H1 (cell line): ENCODE data around the gene SCCPDH. TPM values are rescaled to one million over a fixed set of nuclear protein-coding genes. Genes with fewer than 3 reads are reported as not detected.

Experiments used
- CTCF ChIA-PET: fragments of 300-600 bp; sonication (Branson Sonifier 250); formaldehyde crosslinking; loops from one replicate; lab custom pipeline; 2021; ENCODE audit not compliant: partially characterized antibody; lab: Charles Lee
- POLR2A ChIA-PET: fragments of 300-600 bp; sonication (Branson Sonifier 250); formaldehyde crosslinking; loops from one replicate; lab custom pipeline; 2021; ENCODE audit warnings: inconsistent platforms; ENCODE audit not compliant: partially characterized antibody; lab: Charles Lee
- DNase-seq, 2 experiments: peaks; one replicate each; pipeline versions ENCODE4 v3.0.0 to v3.0.0-alpha.2; 2010 to 2022; ENCODE audit warnings: low spot score in 2 of 2, low read depth in 1 of 2, mixed read lengths in 1 of 2
- FAIRE-seq: peaks from 2 replicates; lab custom pipeline; 2011; peaks lifted over from hg19 to GRCh38; lab: Jason Lieb, UNC
- H2AFZ ChIP-seq: 2 replicates; pipeline ENCODE4 v1.8.1; 2012; ENCODE audit warnings: low read length, inconsistent platforms
- H2AK5ac ChIP-seq: 2 replicates; pipeline ENCODE4 v1.6.1; 2013; ENCODE audit warnings: low read depth, low read length
- H2BK120ac ChIP-seq: replicated peaks from 2 replicates; pipeline ENCODE3; 2013; ENCODE audit warnings: low read depth, low read length, inconsistent platforms
- H2BK12ac ChIP-seq: 2 replicates; pipeline ENCODE4 v1.6.1; 2013; ENCODE audit warnings: low read depth, low read length
- H2BK15ac ChIP-seq: 2 replicates; pipeline ENCODE4 v1.6.1; 2013; ENCODE audit warnings: low read length
- H2BK20ac ChIP-seq: 2 replicates; pipeline ENCODE4 v1.6.1; 2013; ENCODE audit warnings: low read length
- H2BK5ac ChIP-seq: 2 replicates; pipeline ENCODE4 v1.6.1; 2013; ENCODE audit warnings: low read depth, low read length
- H3K14ac ChIP-seq: 2 replicates; pipeline ENCODE4 v1.6.1; 2013; ENCODE audit warnings: inconsistent platforms; ENCODE audit not compliant: insufficient read length
- H3K18ac ChIP-seq: 2 replicates; pipeline ENCODE4 v1.6.1; 2013; ENCODE audit warnings: low read length; ENCODE audit errors: extremely low read depth
- H3K23ac ChIP-seq: 2 replicates; pipeline ENCODE4 v1.6.1; 2013; ENCODE audit warnings: inconsistent platforms; ENCODE audit not compliant: insufficient read length
- H3K23me2 ChIP-seq: 2 replicates; pipeline ENCODE4 v1.6.1; 2013; ENCODE audit warnings: low read depth, low read length
- H3K27ac ChIP-seq: 2 replicates; pipeline ENCODE4 v1.6.1; 2011; ENCODE audit warnings: low read depth, low read length, inconsistent platforms
- H3K27me3 ChIP-seq, 4 experiments: replicated peaks in 1 of 4; 1 replicate in 1 of 4; 2 replicates in 3 of 4; pipeline versions ENCODE4 v1.6.1 to v1.8.1; 2011 to 2013; ENCODE audit warnings: low read length in 3 of 4, mild to moderate bottlenecking in 3 of 4, inconsistent platforms in 2 of 4, mixed read lengths in 2 of 4, moderate library complexity in 1 of 4; ENCODE audit not compliant: control insufficient read depth in 3 of 4, insufficient read depth in 3 of 4; ENCODE audit errors: extremely low read depth in 1 of 4
- H3K36me3 ChIP-seq, 4 experiments: 2 replicates each; pipeline versions ENCODE4 v1.6.1 to v1.8.1; 2011 to 2013; ENCODE audit warnings: mild to moderate bottlenecking in 4 of 4, low read length in 3 of 4, moderate library complexity in 2 of 4, control low read depth in 1 of 4, inconsistent platforms in 1 of 4; ENCODE audit not compliant: insufficient read depth in 4 of 4, control insufficient read depth in 2 of 4
- H3K4ac ChIP-seq: replicated peaks from 2 replicates; pipeline ENCODE3; 2013; ENCODE audit warnings: low read length, low read depth, mixed read lengths, inconsistent platforms; ENCODE audit not compliant: insufficient read length
- H3K4me1 ChIP-seq, 4 experiments: replicated peaks in 1 of 4; 1 replicate in 1 of 4; 2 replicates in 3 of 4; pipeline versions ENCODE4 v1.6.1 to v1.8.1; 2011 to 2013; ENCODE audit warnings: low read length in 3 of 4, inconsistent platforms in 2 of 4, mixed read lengths in 1 of 4; ENCODE audit not compliant: insufficient read depth in 4 of 4, control insufficient read depth in 3 of 4
- H3K4me2 ChIP-seq, 2 experiments: 2 replicates each; pipeline versions ENCODE4 v1.6.1 to v1.8.1; 2011 to 2013; ENCODE audit warnings: low read depth in 2 of 2, low read length in 2 of 2, control low read depth in 1 of 2, inconsistent platforms in 1 of 2, mild to moderate bottlenecking in 1 of 2; ENCODE audit not compliant: insufficient read depth in 1 of 2
- H3K4me3 ChIP-seq, 4 experiments: fragments of 200-600, 300-600 bp in 1 of 4; sonication (generic), shearing (Covaris generic), sonication (Bioruptor Twin) in 1 of 4; 2 replicates each; pipeline versions ENCODE4 v1.5.1 to v1.8.1; 2011 to 2016; ENCODE audit warnings: low read length in 4 of 4, low read depth in 3 of 4, control low read depth in 2 of 4, inconsistent platforms in 2 of 4, mild to moderate bottlenecking in 2 of 4, mixed read lengths in 1 of 4, moderate library complexity in 1 of 4; ENCODE audit not compliant: insufficient read depth in 2 of 4; ENCODE audit errors: extremely low read depth in 1 of 4
- H3K56ac ChIP-seq: replicated peaks from 2 replicates; pipeline ENCODE3; 2013; ENCODE audit warnings: low read depth, mild to moderate bottlenecking, mixed read lengths, low read length, inconsistent platforms; ENCODE audit not compliant: insufficient read length
- H3K79me1 ChIP-seq: 2 replicates; pipeline ENCODE4 v1.6.1; 2013; ENCODE audit warnings: low read depth, low read length, control low read depth
- H3K79me2 ChIP-seq, 2 experiments: 2 replicates each; pipeline versions ENCODE4 v1.6.1 to v1.8.1; 2012 to 2013; ENCODE audit warnings: low read length in 2 of 2, mild to moderate bottlenecking in 2 of 2, inconsistent platforms in 1 of 2; ENCODE audit not compliant: insufficient read depth in 2 of 2, control insufficient read depth in 1 of 2
- H3K9ac ChIP-seq, 4 experiments: replicated peaks in 1 of 4; 1 replicate in 1 of 4; 2 replicates in 3 of 4; pipeline versions ENCODE4 v1.6.1 to v1.8.1; 2011 to 2013; ENCODE audit warnings: low read depth in 3 of 4, low read length in 3 of 4, control low read depth in 2 of 4, mild to moderate bottlenecking in 2 of 4, moderate library complexity in 2 of 4, inconsistent platforms in 1 of 4; ENCODE audit errors: extremely low read depth in 1 of 4
- H3K9me3 ChIP-seq, 2 experiments: 2 replicates each; pipeline versions ENCODE4 v1.6.1 to v1.8.1; 2012 to 2013; ENCODE audit warnings: mild to moderate bottlenecking in 2 of 2, moderate library complexity in 2 of 2, control low read depth in 1 of 2, inconsistent platforms in 1 of 2, low read depth in 1 of 2, low read length in 1 of 2, mixed read lengths in 1 of 2; ENCODE audit not compliant: insufficient read depth in 2 of 2
- H4K20me1 ChIP-seq, 2 experiments: replicated peaks in 1 of 2; 2 replicates each; pipeline versions ENCODE3 to v1.8.1; 2011 to 2013; ENCODE audit warnings: inconsistent platforms in 2 of 2, low read length in 2 of 2, mild to moderate bottlenecking in 1 of 2; ENCODE audit not compliant: insufficient read depth in 2 of 2, control insufficient read depth in 1 of 2
- H4K5ac ChIP-seq: 2 replicates; pipeline ENCODE4 v1.6.1; 2013; ENCODE audit warnings: low read length, low read depth, mixed read lengths, inconsistent platforms; ENCODE audit not compliant: insufficient read length
- H4K8ac ChIP-seq: 2 replicates; pipeline ENCODE4 v1.8.0; 2013; ENCODE audit warnings: mild to moderate bottlenecking, moderate library complexity, low read length, inconsistent platforms; ENCODE audit not compliant: insufficient read depth; ENCODE audit errors: extremely low read depth
- H4K91ac ChIP-seq: replicated peaks from 2 replicates; pipeline ENCODE3; 2013; ENCODE audit warnings: low read length, mixed read lengths, inconsistent platforms; ENCODE audit not compliant: insufficient read length
- CHD2 ChIP-seq: IDR thresholded peaks from 2 replicates; pipeline ENCODE4 v1.6.1; 2012; ENCODE audit warnings: low read length, improper control_type of control experiment
- HDAC2 ChIP-seq, 2 experiments: fragments of 300-600 bp in 1 of 2; sonication (generic) in 1 of 2; IDR thresholded peaks; 2 replicates each; pipeline ENCODE4 v1.6.1; 2011 to 2012; ENCODE audit warnings: low read depth in 2 of 2, low read length in 2 of 2, mild to moderate bottlenecking in 2 of 2, moderate library complexity in 2 of 2, borderline replicate concordance in 1 of 2, inconsistent platforms in 1 of 2
- RNF2 ChIP-seq: fragments of 200-900, 300-1000 bp; sonication (generic); IDR thresholded peaks from 2 replicates; pipeline ENCODE4 v1.7.1; 2016; ENCODE audit warnings: borderline replicate concordance, low read depth, mild to moderate bottlenecking, antibody characterized with exemption, low read length; ENCODE audit not compliant: poor library complexity, severe bottlenecking; ENCODE audit errors: missing control alignments
- ZNF274 ChIP-seq: IDR thresholded peaks from 2 replicates; pipeline ENCODE4 v1.7.0; 2012; ENCODE audit warnings: low read length, borderline replicate concordance; ENCODE audit errors: extremely low read depth
- WGBS, 2 experiments: shearing (Covaris generic) in 1 of 2; methylation state at CpG; one replicate each; pipeline versions ENCODE4 v1.1.6 to v1.1.7; 2013 to 2015; ENCODE audit warnings: low lambda C conversion rate in 2 of 2, mixed read lengths in 2 of 2, inconsistent platforms in 1 of 2, low coverage in 1 of 2, missing lambda C conversion rate in 1 of 2; ENCODE audit not compliant: insufficient replicate concordance in 2 of 2, insufficient coverage in 1 of 2, insufficient read length in 1 of 2; ENCODE audit errors: extremely low coverage in 1 of 2, missing lambda C conversion rate in 1 of 2; 5-methylcytosine and 5-hydroxymethylcytosine counted together
- polyA plus RNA-seq, 7 experiments: library from polyadenylated mRNA; depleted of rRNA in 3 of 7; stranded (reverse) in 5 of 7; unstranded in 2 of 7; fragments of >200 nt in 5 of 7; fragments of 200-250 nt in 2 of 7; gene quantifications; 1 replicate in 5 of 7; 2 replicates in 1 of 7; 4 replicates in 1 of 7; pipeline versions ENCODE4 v1.2.1 to v1.2.3, GENCODE V29; 2011 to 2013; ENCODE audit warnings: missing spikeins in 2 of 7, mixed read lengths in 2 of 7
- total RNA-seq: library from RNA; stranded (reverse); fragmentation: NEBNext Ultra II Directional; extraction: Animal tissue kit (Norgen Biotek cat#: 25700); gene quantifications from 2 replicates; pipeline ENCODE4 v1.2.1, GENCODE V29; 2021

The SCCPDH gene
- total and polyA plus RNA-seq, 2 of the 8 experiments (the other 6 are each of a cell fraction or from before 2014, with no cell fraction given) = 9.5 to 17.0 TPM

- Histone ChIP-seq H3K23ac (no peak overlapping the region), H3K18ac (no peak overlapping the region), H4K20me1 (no peaks in the 10 kb centered on the region), H3K4me3 (no peak overlapping the region), H3K23me2 (no peaks in the 10 kb centered on the region), H2BK12ac (no peak overlapping the region), H3K27me3 (no peaks in the 10 kb centered on the region), H3K4me1 (no peaks in the 10 kb centered on the region), H3K79me2 (no peaks in the 10 kb centered on the region), H3K9ac (no peak overlapping the region), H2BK20ac (no peak overlapping the region), H2BK5ac (no peak overlapping the region), H4K5ac (no peak overlapping the region), H3K56ac (no peak overlapping the region), H3K4me2 (no peak overlapping the region), H4K8ac (no peak overlapping the region), H3K4ac (no peak overlapping the region), H4K91ac (no peak overlapping the region), H3K27ac (no peak overlapping the region), H2BK120ac (no peak overlapping the region), H2BK15ac (no peak overlapping the region), H2AFZ (no peak overlapping the region), H3K79me1 (no peaks in the 10 kb centered on the region), H3K36me3 (no peaks in the 10 kb centered on the region), H3K9me3 (no peaks in the 10 kb centered on the region), H3K14ac (no peak overlapping the region), H2AK5ac (no peak overlapping the region)
- DNase-seq (no peak), FAIRE-seq (no peak)
- ChIA-PET POLR2A (no interaction called here), CTCF (no interaction called here)
- 91% methylated on average over 10 of the region's 10 CpGs; no CpG with 5 or more reads in 1 of the 2 experiments for WGBS, 2 experiments
- TF ChIP-seq HDAC2 (IDR thresholded peaks at IDR 0.05; ENCODE audit: borderline replicate concordance in 1 of 2, low read depth in 2 of 2, low read length in 2 of 2) (no peak), RNF2 (no peak), CHD2 (no peak), ZNF274 (no peak)
These were observed 81.0 kb downstream of the SCCPDH start for GRCh38 chr1:246805135-246805716.
